ENCODE measurements around the gene ETHE1. TPM values are rescaled to one million over a fixed set of nuclear protein-coding genes. Genes with fewer than 3 reads are reported as not detected.
"Not testable (repeated sequence)": the region's sequence is repeated elsewhere in the genome, so short reads cannot be mapped to it uniquely, and the experiment has no call there.

The ETHE1 gene
- total RNA-seq, 2 donors from 2014 or later = 13.0 to 15.2 TPM

- TF ChIP-seq CTCF (conservative IDR thresholded peaks at IDR 0.05) = no peak
- no peak overlapping the region for H3K4me3 Mint-ChIP-seq
- H3K27ac ChIP-seq (ENCODE audit: low read depth, low read length) = no peak overlapping the region
- no peaks in the 10 kb centered on the region for H3K36me3 Mint-ChIP-seq (ENCODE audit: low read depth)
- no peaks in the 10 kb centered on the region for H3K9me3 Mint-ChIP-seq
- H3K27me3 Mint-ChIP-seq (ENCODE audit: insufficient read depth) = peaks cover 38% of the 10 kb centered on the region
- no peak overlapping the region for H3K27ac Mint-ChIP-seq
- no peaks in the 10 kb centered on the region for H3K9me3 ChIP-seq (ENCODE audit: control insufficient read depth, low read length)
- no peak overlapping the region for H3K9ac ChIP-seq (ENCODE audit: extremely low read depth, low read length, poor library complexity, severe bottlenecking)
- H3K4me1 ChIP-seq (ENCODE audit: control insufficient read depth, insufficient read depth, low read length) = no peaks in the 10 kb centered on the region
- WGBS, 2 experiments (ENCODE audit: insufficient coverage in 1 of 2, insufficient read length in 1 of 2) = 67 to 72% methylated on average over 13 of the region's 13 CpGs
- H3K4me3 ChIP-seq (ENCODE audit: low read length) = no peak overlapping the region
- peaks cover 16% of the 10 kb centered on the region for H3K4me1 Mint-ChIP-seq
- no peak for DNase-seq
- no peaks in the 10 kb centered on the region for H3K27me3 ChIP-seq (ENCODE audit: control insufficient read depth, insufficient read depth, low read length, poor library complexity, severe bottlenecking)
- no peaks in the 10 kb centered on the region for H3K36me3 ChIP-seq (ENCODE audit: control insufficient read depth, insufficient read depth, low read length)
These were observed 1.0 kb upstream of the ETHE1 start for GRCh38 chr19:43527860-43528622.

- H3K27ac ChIP-seq (ENCODE audit: low read depth, low read length) = no peak overlapping the region
- H3K9ac ChIP-seq (ENCODE audit: extremely low read depth, low read length, poor library complexity, severe bottlenecking) = peak overlapping the region; percentile 51
- peak overlapping the region; percentile 91 for H3K4me3 ChIP-seq (ENCODE audit: low read length)
- H3K27me3 ChIP-seq (ENCODE audit: control insufficient read depth, insufficient read depth, low read length, poor library complexity, severe bottlenecking) = no peaks in the 10 kb centered on the region
- peak; percentile 73 for DNase-seq
- Mint-ChIP-seq H3K9me3 (no peaks in the 10 kb centered on the region), H3K36me3 (ENCODE audit: low read depth) (peaks cover 2% of the 10 kb centered on the region), H3K27me3 (ENCODE audit: insufficient read depth) (peaks cover 38% of the 10 kb centered on the region), H3K4me3 (peak overlapping the region; percentile 79), H3K4me1 (peaks cover 13% of the 10 kb centered on the region), H3K27ac (no peak overlapping the region)
- no peak for TF ChIP-seq CTCF (conservative IDR thresholded peaks at IDR 0.05)
- no peaks in the 10 kb centered on the region for H3K36me3 ChIP-seq (ENCODE audit: control insufficient read depth, insufficient read depth, low read length)
- WGBS, 2 experiments (ENCODE audit: insufficient coverage in 1 of 2, insufficient read length in 1 of 2) = 6 to 9% methylated on average over 18 to 26 of the region's 26 CpGs
- H3K9me3 ChIP-seq (ENCODE audit: control insufficient read depth, low read length) = no peaks in the 10 kb centered on the region
- H3K4me1 ChIP-seq (ENCODE audit: control insufficient read depth, insufficient read depth, low read length) = no peaks in the 10 kb centered on the region
These were observed 897 bp downstream of the ETHE1 start for GRCh38 chr19:43525836-43526771.

- WGBS, 2 experiments (ENCODE audit: insufficient coverage in 1 of 2, insufficient read length in 1 of 2) = 13 to 26% methylated on average over 8 to 12 of the region's 12 CpGs
- H3K9me3 Mint-ChIP-seq = no peaks in the 10 kb centered on the region
- peak overlapping the region; percentile 51 for H3K9ac ChIP-seq (ENCODE audit: extremely low read depth, low read length, poor library complexity, severe bottlenecking)
- TF ChIP-seq CTCF (conservative IDR thresholded peaks at IDR 0.05) = no peak
- H3K36me3 Mint-ChIP-seq (ENCODE audit: low read depth) = peaks cover 2% of the 10 kb centered on the region
- H3K4me1 Mint-ChIP-seq = peaks cover 13% of the 10 kb centered on the region
- H3K4me1 ChIP-seq (ENCODE audit: control insufficient read depth, insufficient read depth, low read length) = no peaks in the 10 kb centered on the region
- no peaks in the 10 kb centered on the region for H3K27me3 ChIP-seq (ENCODE audit: control insufficient read depth, insufficient read depth, low read length, poor library complexity, severe bottlenecking)
- H3K27ac ChIP-seq (ENCODE audit: low read depth, low read length) = no peak overlapping the region
- H3K9me3 ChIP-seq (ENCODE audit: control insufficient read depth, low read length) = no peaks in the 10 kb centered on the region
- H3K27me3 Mint-ChIP-seq (ENCODE audit: insufficient read depth) = peaks cover 38% of the 10 kb centered on the region
- peak; percentile 79 for DNase-seq
- peak overlapping the region; percentile 79 for H3K4me3 Mint-ChIP-seq
- H3K27ac Mint-ChIP-seq = no peak overlapping the region
- no peaks in the 10 kb centered on the region for H3K36me3 ChIP-seq (ENCODE audit: control insufficient read depth, insufficient read depth, low read length)
- H3K4me3 ChIP-seq (ENCODE audit: low read length) = peak overlapping the region; percentile 91
These were observed 1.8 kb downstream of the ETHE1 start for GRCh38 chr19:43524922-43525835.

- H3K4me3 ChIP-seq (ENCODE audit: low read length); H3K4me3 Mint-ChIP-seq; H3K27me3 ChIP-seq (ENCODE audit: control insufficient read depth, insufficient read depth, low read length, poor library complexity, severe bottlenecking); H3K4me1 ChIP-seq (ENCODE audit: control insufficient read depth, insufficient read depth, low read length); H3K36me3 Mint-ChIP-seq (ENCODE audit: low read depth); H3K9me3 Mint-ChIP-seq; H3K27ac ChIP-seq (ENCODE audit: low read depth, low read length); H3K9me3 ChIP-seq (ENCODE audit: control insufficient read depth, low read length); H3K27ac Mint-ChIP-seq; H3K36me3 ChIP-seq (ENCODE audit: control insufficient read depth, insufficient read depth, low read length); DNase-seq; H3K9ac ChIP-seq (ENCODE audit: extremely low read depth, low read length, poor library complexity, severe bottlenecking): not testable (repeated sequence)
- H3K4me1 Mint-ChIP-seq = peaks cover 17% of the 10 kb centered on the region
- H3K27me3 Mint-ChIP-seq (ENCODE audit: insufficient read depth) = peaks cover 30% of the 10 kb centered on the region
- 95 to 96% methylated on average over 6 to 8 of the region's 8 CpGs for WGBS, 2 experiments (ENCODE audit: insufficient coverage in 1 of 2, insufficient read length in 1 of 2)
These were observed 3.3 kb downstream of the ETHE1 start for GRCh38 chr19:43523696-43524095.

Measured in endodermal cell (in vitro differentiated cells).